HG03108 (cell line): Measurements from ENCODE around the gene KIAA0040.

ENCODE experiments used
- ATAC-seq: cut with Tn5 transposase; IDR thresholded peaks from one replicate; pipeline ENCODE4 v1.9.1; 2021; ENCODE audit warnings: moderate library complexity; ENCODE audit not compliant: unreplicated experiment

Gene KIAA0040

GRCh38 chr1:175203570-175204068, 11.0 kb upstream of the KIAA0040 start:
- no peak for ATAC-seq

- no peak for ATAC-seq
Observed at GRCh38 chr1:175200678-175201521, 8.3 kb upstream of the KIAA0040 start.

- no peak for ATAC-seq
Observed at GRCh38 chr1:175198332-175198731, 5.8 kb upstream of the KIAA0040 start.

- ATAC-seq, result no peak
Observed at GRCh38 chr1:175197531-175197930, 5.0 kb upstream of the KIAA0040 start.

GRCh38 chr1:175195798-175196197, 3.2 kb upstream of the KIAA0040 start:
- ATAC-seq, result no peak

- no peak for ATAC-seq
Observed at GRCh38 chr1:175195281-175195680, 2.7 kb upstream of the KIAA0040 start.

GRCh38 chr1:175193527-175193910, 943 bp upstream of the KIAA0040 start:
- ATAC-seq, result no peak

- ATAC-seq, result no peak
Observed at GRCh38 chr1:175192111-175192629, 406 bp downstream of the KIAA0040 start.

GRCh38 chr1:175191659-175192058, 917 bp downstream of the KIAA0040 start:
- peak; percentile 27 for ATAC-seq

GRCh38 chr1:175188936-175189335, 3.6 kb downstream of the KIAA0040 start:
- ATAC-seq, result peak; percentile 47

GRCh38 chr1:175186433-175187160, 6.0 kb downstream of the KIAA0040 start:
- no peak for ATAC-seq

GRCh38 chr1:175185903-175186302, 6.7 kb downstream of the KIAA0040 start:
- ATAC-seq, result no peak

GRCh38 chr1:175183586-175183985, 9.0 kb downstream of the KIAA0040 start:
- ATAC-seq, result no peak

GRCh38 chr1:175182201-175182746, 10.3 kb downstream of the KIAA0040 start:
- ATAC-seq, result no peak

GRCh38 chr1:175179837-175180590, 12.6 kb downstream of the KIAA0040 start:
- no peak for ATAC-seq

GRCh38 chr1:175178456-175178855, 14.1 kb downstream of the KIAA0040 start:
- no peak for ATAC-seq

GRCh38 chr1:175178056-175178455, 14.5 kb downstream of the KIAA0040 start:
- no peak for ATAC-seq

- ATAC-seq, result no peak
Observed at GRCh38 chr1:175176246-175176645, 16.3 kb downstream of the KIAA0040 start.

GRCh38 chr1:175174309-175175102, 18.1 kb downstream of the KIAA0040 start:
- ATAC-seq, result peak; percentile 78

GRCh38 chr1:175173531-175173930, 19.0 kb downstream of the KIAA0040 start:
- no peak for ATAC-seq
